HEK293 (cell line): Measurements from ENCODE around the gene ZDHHC8.
A peak's percentile ranks its signal among the peaks of the same experiment; 100 is the strongest.

Source experiments
- CTCF ChIA-PET: fragments of 350-600 bp; formaldehyde crosslinking; extraction: SDS; loops from one replicate; lab custom pipeline; 2021; ENCODE audit warnings: antibody characterized with exemption; lab: Yijun Ruan, JAX
- POLR2A ChIA-PET: fragments of 300-600 bp; formaldehyde crosslinking; extraction: SDS; loops from one replicate; lab custom pipeline; 2020; ENCODE audit warnings: antibody characterized with exemption, inconsistent platforms; lab: Yijun Ruan, JAX
- H3K27ac ChIP-seq: fragments of 200-500 bp; sonication (Bioruptor generic); 2 replicates; pipeline ENCODE4 v1.5.1; 2014; ENCODE audit warnings: low read depth, low read length, control low read depth, inconsistent platforms; ENCODE audit errors: extremely low read depth
- H3K36me3 ChIP-seq, 2 experiments: fragments of 200-500 bp in 1 of 2; sonication (Bioruptor generic) in 1 of 2; 1 replicate in 1 of 2; 2 replicates in 1 of 2; pipeline ENCODE4 v1.5.1; 2014 to 2017; ENCODE audit warnings: inconsistent platforms in 2 of 2, low read length in 2 of 2; ENCODE audit not compliant: control insufficient read depth in 2 of 2, insufficient read depth in 1 of 2
- H3K4me1 ChIP-seq: fragments of 200-500 bp; sonication (Bioruptor generic); 2 replicates; pipeline ENCODE4 v1.5.1; 2014; ENCODE audit warnings: mild to moderate bottlenecking, low read length, inconsistent platforms; ENCODE audit not compliant: control insufficient read depth, insufficient read depth
- H3K4me3 ChIP-seq: 2 replicates; pipeline ENCODE4 v1.5.1; 2011; ENCODE audit warnings: low read depth, mild to moderate bottlenecking, control low read depth, low read length, moderate library complexity
- H3K9me3 ChIP-seq: fragments of 200-500 bp; sonication (Bioruptor generic); 2 replicates; pipeline ENCODE4 v1.5.1; 2014; ENCODE audit warnings: low read depth, low read length, inconsistent platforms; ENCODE audit not compliant: control insufficient read depth, insufficient read depth
- GFI1B ChIP-seq: fragments of 450-650 bp; formaldehyde crosslinking; IDR thresholded peaks from 2 replicates; pipeline ENCODE4 v1.5.1; 2016; ENCODE audit warnings: missing biosample characterization, missing genetic modification characterization
- INSM2 ChIP-seq: fragments of 450-650 bp; formaldehyde crosslinking; IDR thresholded peaks from 2 replicates; pipeline ENCODE4 v1.5.1; 2016; ENCODE audit warnings: missing biosample characterization, missing genetic modification characterization
- MZF1 ChIP-seq: fragments of 450-650 bp; formaldehyde crosslinking; IDR thresholded peaks from 2 replicates; pipeline ENCODE4 v1.5.1; 2017; ENCODE audit warnings: missing biosample characterization, missing genetic modification characterization, borderline replicate concordance
- PRDM2 ChIP-seq: fragments of 450-650 bp; formaldehyde crosslinking; IDR thresholded peaks from 2 replicates; pipeline ENCODE4 v1.5.1; 2016; ENCODE audit warnings: missing biosample characterization, missing genetic modification characterization, borderline replicate concordance
- ZBTB7A ChIP-seq: fragments of 450-650 bp; formaldehyde crosslinking; IDR thresholded peaks from 2 replicates; pipeline ENCODE4 v1.5.1; 2016; ENCODE audit warnings: low read depth, missing biosample characterization, missing genetic modification characterization
- ZFP37 ChIP-seq: fragments of 450-650 bp; formaldehyde crosslinking; IDR thresholded peaks from 2 replicates; pipeline ENCODE4 v1.5.1; 2016; ENCODE audit warnings: missing biosample characterization, missing genetic modification characterization
- ZNF146 ChIP-seq: fragments of 450-650 bp; formaldehyde crosslinking; IDR thresholded peaks from 2 replicates; pipeline ENCODE4 v1.5.1; 2016; ENCODE audit warnings: missing biosample characterization, missing genetic modification characterization
- ZNF266 ChIP-seq: fragments of 450-650 bp; formaldehyde crosslinking; IDR thresholded peaks from 2 replicates; pipeline ENCODE4 v1.5.1; 2016; ENCODE audit warnings: missing biosample characterization, missing genetic modification characterization, low read depth
- ZNF621 ChIP-seq: fragments of 450-650 bp; formaldehyde crosslinking; IDR thresholded peaks from 2 replicates; pipeline ENCODE4 v1.5.1; 2017; ENCODE audit warnings: missing biosample characterization, missing genetic modification characterization
- ZNF747 ChIP-seq: fragments of 450-650 bp; formaldehyde crosslinking; IDR thresholded peaks from 2 replicates; pipeline ENCODE4 v1.5.1; 2016; ENCODE audit warnings: missing biosample characterization, missing genetic modification characterization
- ZNF768 ChIP-seq: fragments of 450-650 bp; formaldehyde crosslinking; IDR thresholded peaks from 2 replicates; pipeline ENCODE4 v1.5.1; 2018; ENCODE audit warnings: missing biosample characterization, mild to moderate bottlenecking, missing genetic modification characterization
- TF ChIP-seq, protein P1 (sequence below): fragments of 450-650 bp; formaldehyde crosslinking; IDR thresholded peaks from 2 replicates; pipeline ENCODE4 v1.5.1; 2017; ENCODE audit warnings: missing biosample characterization, mild to moderate bottlenecking, missing genetic modification characterization, moderate library complexity
- TF ChIP-seq, protein P2 (sequence below): fragments of 450-650 bp; formaldehyde crosslinking; IDR thresholded peaks from 2 replicates; pipeline ENCODE4 v1.5.1; 2017; ENCODE audit warnings: missing biosample characterization, missing genetic modification characterization

ZDHHC8 gene, protein sequence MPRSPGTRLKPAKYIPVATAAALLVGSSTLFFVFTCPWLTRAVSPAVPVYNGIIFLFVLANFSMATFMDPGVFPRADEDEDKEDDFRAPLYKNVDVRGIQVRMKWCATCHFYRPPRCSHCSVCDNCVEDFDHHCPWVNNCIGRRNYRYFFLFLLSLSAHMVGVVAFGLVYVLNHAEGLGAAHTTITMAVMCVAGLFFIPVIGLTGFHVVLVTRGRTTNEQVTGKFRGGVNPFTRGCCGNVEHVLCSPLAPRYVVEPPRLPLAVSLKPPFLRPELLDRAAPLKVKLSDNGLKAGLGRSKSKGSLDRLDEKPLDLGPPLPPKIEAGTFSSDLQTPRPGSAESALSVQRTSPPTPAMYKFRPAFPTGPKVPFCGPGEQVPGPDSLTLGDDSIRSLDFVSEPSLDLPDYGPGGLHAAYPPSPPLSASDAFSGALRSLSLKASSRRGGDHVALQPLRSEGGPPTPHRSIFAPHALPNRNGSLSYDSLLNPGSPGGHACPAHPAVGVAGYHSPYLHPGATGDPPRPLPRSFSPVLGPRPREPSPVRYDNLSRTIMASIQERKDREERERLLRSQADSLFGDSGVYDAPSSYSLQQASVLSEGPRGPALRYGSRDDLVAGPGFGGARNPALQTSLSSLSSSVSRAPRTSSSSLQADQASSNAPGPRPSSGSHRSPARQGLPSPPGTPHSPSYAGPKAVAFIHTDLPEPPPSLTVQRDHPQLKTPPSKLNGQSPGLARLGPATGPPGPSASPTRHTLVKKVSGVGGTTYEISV

GRCh38 chr22:20131597-20131858 is at the start of gene ZDHHC8:
TSS of gene ZDHHC8 (plus strand) at chr22:20131804. CDS start at chr22:20131948, 144 bp downstream.
- no peaks in the 10 kb centered on the region for H3K9me3 ChIP-seq

More at GRCh38 chr22:20131597-20131858, at the start of gene ZDHHC8:
- ChIA-PET CTCF (no interaction called here), POLR2A (interaction anchor here (4.9 kb wide), 1 partner anchor 13 kb away, joined by 62 read pairs; the partner anchor contains the start of genes RANBP1 and TRMT2A)
- H3K27ac ChIP-seq: peak within 1 kb of the TSS; percentile 82
- peaks cover 5% of the 10 kb centered on the region; the same call in 1 of the 2 replicates for H3K4me1 ChIP-seq
- peaks cover 0 to 36% of the 10 kb centered on the region in 2 experiments; a peak in 1 of 3 replicates for H3K36me3 ChIP-seq
- peak within 1 kb of the TSS; percentile 69 for H3K4me3 ChIP-seq
- TF ChIP-seq INSM2 (tag by site-specific recombination) (no peak), ZNF768 (no peak), ZBTB7A (tag by site-specific recombination) (no peak), PRDM2 (tag by site-specific recombination) (no peak), ZFP37 (tag by site-specific recombination) (no peak), MZF1 (tag by site-specific recombination) (no peak), ZNF146 (tag by site-specific recombination) (no peak), ZNF621 (no peak), ZNF266 (tag by site-specific recombination) (no peak), ZNF747 (tag by site-specific recombination) (no peak), GFI1B (tag by site-specific recombination) (no peak)
- TF ChIP-seq, protein P1, sequence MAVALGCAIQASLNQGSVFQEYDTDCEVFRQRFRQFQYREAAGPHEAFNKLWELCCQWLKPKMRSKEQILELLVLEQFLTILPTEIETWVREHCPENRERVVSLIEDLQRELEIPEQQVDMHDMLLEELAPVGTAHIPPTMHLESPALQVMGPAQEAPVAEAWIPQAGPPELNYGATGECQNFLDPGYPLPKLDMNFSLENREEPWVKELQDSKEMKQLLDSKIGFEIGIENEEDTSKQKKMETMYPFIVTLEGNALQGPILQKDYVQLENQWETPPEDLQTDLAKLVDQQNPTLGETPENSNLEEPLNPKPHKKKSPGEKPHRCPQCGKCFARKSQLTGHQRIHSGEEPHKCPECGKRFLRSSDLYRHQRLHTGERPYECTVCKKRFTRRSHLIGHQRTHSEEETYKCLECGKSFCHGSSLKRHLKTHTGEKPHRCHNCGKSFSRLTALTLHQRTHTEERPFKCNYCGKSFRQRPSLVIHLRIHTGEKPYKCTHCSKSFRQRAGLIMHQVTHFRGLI (tag by site-specific recombination): no peak
- TF ChIP-seq, protein P2, sequence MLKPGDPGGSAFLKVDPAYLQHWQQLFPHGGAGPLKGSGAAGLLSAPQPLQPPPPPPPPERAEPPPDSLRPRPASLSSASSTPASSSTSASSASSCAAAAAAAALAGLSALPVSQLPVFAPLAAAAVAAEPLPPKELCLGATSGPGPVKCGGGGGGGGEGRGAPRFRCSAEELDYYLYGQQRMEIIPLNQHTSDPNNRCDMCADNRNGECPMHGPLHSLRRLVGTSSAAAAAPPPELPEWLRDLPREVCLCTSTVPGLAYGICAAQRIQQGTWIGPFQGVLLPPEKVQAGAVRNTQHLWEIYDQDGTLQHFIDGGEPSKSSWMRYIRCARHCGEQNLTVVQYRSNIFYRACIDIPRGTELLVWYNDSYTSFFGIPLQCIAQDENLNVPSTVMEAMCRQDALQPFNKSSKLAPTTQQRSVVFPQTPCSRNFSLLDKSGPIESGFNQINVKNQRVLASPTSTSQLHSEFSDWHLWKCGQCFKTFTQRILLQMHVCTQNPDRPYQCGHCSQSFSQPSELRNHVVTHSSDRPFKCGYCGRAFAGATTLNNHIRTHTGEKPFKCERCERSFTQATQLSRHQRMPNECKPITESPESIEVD (tag by site-specific recombination): no peak
